Neural cell (in vitro differentiated cells): ENCODE measurements around the gene KCNK7. TPM values are rescaled to one million over a fixed set of nuclear protein-coding genes. Genes with fewer than 3 reads are reported as not detected.

Source experiments
- H2AFZ ChIP-seq: fragments of 200-600, 300-800 bp; sonication (generic), shearing (Covaris generic); 2 replicates; pipeline ENCODE4 v1.6.0; 2014; ENCODE audit warnings: low read depth, mild to moderate bottlenecking, antibody characterized with exemption, low read length, moderate library complexity
- H3F3A ChIP-seq: fragments of 200-600 bp; shearing (Covaris generic); 2 replicates; pipeline ENCODE4 v1.6.1; 2016; ENCODE audit warnings: mild to moderate bottlenecking, moderate library complexity, mixed read lengths, antibody characterized with exemption, low read length; ENCODE audit not compliant: insufficient read depth, poor library complexity, severe bottlenecking
- H3K27ac ChIP-seq: fragments of 200-600, 300-800 bp; sonication (generic), shearing (Covaris generic); 2 replicates; pipeline ENCODE4 v1.5.1; 2014; ENCODE audit warnings: mild to moderate bottlenecking, low read length, moderate library complexity
- H3K27me3 ChIP-seq: fragments of 300-800, 200-600 bp; sonication (generic), shearing (Covaris generic); 2 replicates; pipeline ENCODE4 v1.6.0; 2014; ENCODE audit warnings: mild to moderate bottlenecking, low read depth, low read length, moderate library complexity; ENCODE audit not compliant: insufficient read depth
- H3K36me3 ChIP-seq: fragments of 300-800, 200-600 bp; sonication (generic), shearing (Covaris generic); 2 replicates; pipeline ENCODE4 v1.5.1; 2014; ENCODE audit warnings: mild to moderate bottlenecking, antibody characterized with exemption, low read length, moderate library complexity; ENCODE audit not compliant: insufficient read depth
- H3K4me2 ChIP-seq: fragments of 300-800, 200-600 bp; sonication (generic), shearing (Covaris generic); 2 replicates; pipeline ENCODE4 v1.6.0; 2014; ENCODE audit warnings: mild to moderate bottlenecking, low read length
- H3K4me3 ChIP-seq: fragments of 300-800, 200-600 bp; sonication (generic), shearing (Covaris generic); 2 replicates; pipeline ENCODE4 v1.5.1; 2014; ENCODE audit warnings: mild to moderate bottlenecking, low read length, moderate library complexity
- H3K79me2 ChIP-seq: fragments of 200-600 bp; shearing (Covaris generic); replicated peaks from 2 replicates; pipeline ENCODE4 v1.6.0; 2014; ENCODE audit warnings: mild to moderate bottlenecking, low read length, moderate library complexity; ENCODE audit not compliant: insufficient read depth
- H3K9ac ChIP-seq: fragments of 300-800, 200-600 bp; sonication (generic), shearing (Covaris generic); 2 replicates; pipeline ENCODE4 v1.6.1; 2016; ENCODE audit warnings: mild to moderate bottlenecking, low read length, mixed read lengths
- H3K9me2 ChIP-seq: fragments of 200-600 bp; shearing (Covaris generic); 2 replicates; pipeline ENCODE4 v1.6.1; 2016; ENCODE audit warnings: mild to moderate bottlenecking, low read length, mixed read lengths; ENCODE audit not compliant: insufficient read depth
- H3K9me3 ChIP-seq: fragments of 200-600, 300-800 bp; sonication (generic), shearing (Covaris generic); 2 replicates; pipeline ENCODE4 v1.6.1; 2016; ENCODE audit warnings: mild to moderate bottlenecking, mixed run types, low read length, moderate library complexity, mixed read lengths
- H4K20me1 ChIP-seq: fragments of 200-600 bp; shearing (Covaris generic); 2 replicates; pipeline ENCODE4 v1.6.1; 2016; ENCODE audit warnings: mild to moderate bottlenecking, mixed run types; ENCODE audit not compliant: insufficient read depth
- EP300 ChIP-seq: fragments of 450-650 bp; conservative IDR thresholded peaks from 2 replicates; pipeline ENCODE4 v1.6.1; 2014; ENCODE audit warnings: antibody characterized with exemption, mild to moderate bottlenecking, moderate library complexity; ENCODE audit not compliant: poor library complexity, severe bottlenecking
- EZH2 ChIP-seq: fragments of 200-600, 300-800 bp; shearing (Covaris generic), sonication (generic); IDR thresholded peaks from 2 replicates; pipeline ENCODE4 v1.6.1; 2014; ENCODE audit warnings: antibody characterized with exemption, low read length, borderline replicate concordance, mild to moderate bottlenecking; ENCODE audit not compliant: insufficient read depth, poor library complexity, severe bottlenecking
- MXI1 ChIP-seq: fragments of 450-650 bp; conservative IDR thresholded peaks from 2 replicates; pipeline ENCODE4 v1.6.1; 2014; ENCODE audit warnings: antibody characterized with exemption, mild to moderate bottlenecking; ENCODE audit not compliant: poor library complexity, severe bottlenecking
- POLR2AphosphoS5 ChIP-seq: IDR thresholded peaks from 2 replicates; pipeline ENCODE4 v1.6.1; 2012
- RAD21 ChIP-seq: fragments of 450-650 bp; conservative IDR thresholded peaks from 2 replicates; pipeline ENCODE4 v1.6.1; 2014; ENCODE audit warnings: antibody characterized with exemption, mild to moderate bottlenecking, moderate library complexity
- REST ChIP-seq: IDR thresholded peaks from 2 replicates; pipeline ENCODE4 v1.6.1; 2012; ENCODE audit warnings: borderline replicate concordance
- SMC3 ChIP-seq: fragments of 450-650 bp; conservative IDR thresholded peaks from 2 replicates; pipeline ENCODE4 v1.6.1; 2014; ENCODE audit warnings: antibody characterized with exemption, mild to moderate bottlenecking, moderate library complexity; ENCODE audit not compliant: poor library complexity
- TAF1 ChIP-seq: IDR thresholded peaks from 2 replicates; pipeline ENCODE4 v1.6.1; 2012; ENCODE audit warnings: low read depth
- polyA plus RNA-seq: library from polyadenylated mRNA; depleted of rRNA; stranded (reverse); fragments of >200 nt; gene quantifications from 2 replicates; pipeline ENCODE4 v1.2.3, GENCODE V29; 2014
- TF ChIP-seq, protein P1 (sequence below): fragments of 450-650 bp; IDR thresholded peaks from 2 replicates; pipeline ENCODE4 v1.5.1; 2014; ENCODE audit warnings: antibody characterized with exemption, mild to moderate bottlenecking, moderate library complexity; ENCODE audit not compliant: poor library complexity, severe bottlenecking

The KCNK7 gene
- polyA plus RNA-seq, 1 donor from 2014 or later, result 1.1 TPM

DNA sequence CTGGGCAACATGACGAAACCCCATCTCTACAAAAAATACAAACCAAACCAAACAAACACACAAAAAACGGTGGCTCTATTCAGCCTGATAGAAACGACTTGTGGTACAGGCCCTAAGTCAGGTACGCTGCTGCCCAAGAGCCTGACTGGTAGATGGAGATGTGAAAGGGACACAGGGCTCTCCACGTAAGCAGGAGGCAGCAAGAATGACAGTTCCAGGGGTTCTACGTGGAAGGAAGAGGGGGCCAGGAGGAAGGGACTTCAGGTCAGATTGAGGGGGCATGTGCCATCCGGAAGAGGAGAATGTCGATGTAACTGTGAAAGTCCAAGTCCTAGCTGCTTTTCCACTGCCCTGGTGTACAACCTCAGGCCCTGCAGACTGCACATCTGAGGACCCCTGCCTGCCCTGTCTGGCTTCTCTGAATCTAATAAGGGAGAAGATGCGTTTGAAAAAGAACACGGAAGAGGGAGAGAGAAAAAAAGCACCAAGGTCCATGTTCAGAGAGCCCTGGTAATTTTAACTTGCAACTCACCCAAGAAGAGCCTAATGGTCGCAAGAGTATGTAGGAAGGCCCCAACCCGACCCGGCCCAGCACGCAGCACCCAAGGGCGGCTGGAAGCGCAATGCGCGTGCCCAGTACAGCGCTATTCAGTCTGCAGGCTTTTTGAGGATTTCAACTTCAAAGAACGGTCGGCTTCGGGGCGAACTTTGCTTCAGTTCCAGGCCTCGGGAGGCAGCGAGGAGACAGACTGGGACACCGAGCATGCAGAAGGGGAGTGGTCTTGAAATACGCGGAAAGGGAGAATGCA lies 26.2 kb downstream of the KCNK7 start:
- H3K4me3 ChIP-seq, result peak overlapping the region; percentile 82
- H3K79me2 ChIP-seq, result peaks cover 44% of the 10 kb centered on the region
- H3K9ac ChIP-seq, result peak overlapping the region; percentile 91
- H3K9me3 ChIP-seq, result no peaks in the 10 kb centered on the region
- TF ChIP-seq TAF1 (no peak), POLR2AphosphoS5 (no peak), RAD21 (no peak), EZH2 (no peak), MXI1 (no peak), EP300 (no peak), SMC3 (no peak), REST (no peak)
- TF ChIP-seq, protein P1, sequence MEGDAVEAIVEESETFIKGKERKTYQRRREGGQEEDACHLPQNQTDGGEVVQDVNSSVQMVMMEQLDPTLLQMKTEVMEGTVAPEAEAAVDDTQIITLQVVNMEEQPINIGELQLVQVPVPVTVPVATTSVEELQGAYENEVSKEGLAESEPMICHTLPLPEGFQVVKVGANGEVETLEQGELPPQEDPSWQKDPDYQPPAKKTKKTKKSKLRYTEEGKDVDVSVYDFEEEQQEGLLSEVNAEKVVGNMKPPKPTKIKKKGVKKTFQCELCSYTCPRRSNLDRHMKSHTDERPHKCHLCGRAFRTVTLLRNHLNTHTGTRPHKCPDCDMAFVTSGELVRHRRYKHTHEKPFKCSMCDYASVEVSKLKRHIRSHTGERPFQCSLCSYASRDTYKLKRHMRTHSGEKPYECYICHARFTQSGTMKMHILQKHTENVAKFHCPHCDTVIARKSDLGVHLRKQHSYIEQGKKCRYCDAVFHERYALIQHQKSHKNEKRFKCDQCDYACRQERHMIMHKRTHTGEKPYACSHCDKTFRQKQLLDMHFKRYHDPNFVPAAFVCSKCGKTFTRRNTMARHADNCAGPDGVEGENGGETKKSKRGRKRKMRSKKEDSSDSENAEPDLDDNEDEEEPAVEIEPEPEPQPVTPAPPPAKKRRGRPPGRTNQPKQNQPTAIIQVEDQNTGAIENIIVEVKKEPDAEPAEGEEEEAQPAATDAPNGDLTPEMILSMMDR, result no peak
- peaks cover 8% of the 10 kb centered on the region for H4K20me1 ChIP-seq
- H2AFZ ChIP-seq, result peak overlapping the region; percentile 41
- H3F3A ChIP-seq, result peaks cover 9% of the 10 kb centered on the region
- peak overlapping the region; percentile 99 for H3K4me2 ChIP-seq
- H3K27ac ChIP-seq, result peak overlapping the region; percentile 95
- H3K27me3 ChIP-seq, result no peaks in the 10 kb centered on the region
- no peaks in the 10 kb centered on the region for H3K9me2 ChIP-seq
- no peaks in the 10 kb centered on the region for H3K36me3 ChIP-seq

DNA sequence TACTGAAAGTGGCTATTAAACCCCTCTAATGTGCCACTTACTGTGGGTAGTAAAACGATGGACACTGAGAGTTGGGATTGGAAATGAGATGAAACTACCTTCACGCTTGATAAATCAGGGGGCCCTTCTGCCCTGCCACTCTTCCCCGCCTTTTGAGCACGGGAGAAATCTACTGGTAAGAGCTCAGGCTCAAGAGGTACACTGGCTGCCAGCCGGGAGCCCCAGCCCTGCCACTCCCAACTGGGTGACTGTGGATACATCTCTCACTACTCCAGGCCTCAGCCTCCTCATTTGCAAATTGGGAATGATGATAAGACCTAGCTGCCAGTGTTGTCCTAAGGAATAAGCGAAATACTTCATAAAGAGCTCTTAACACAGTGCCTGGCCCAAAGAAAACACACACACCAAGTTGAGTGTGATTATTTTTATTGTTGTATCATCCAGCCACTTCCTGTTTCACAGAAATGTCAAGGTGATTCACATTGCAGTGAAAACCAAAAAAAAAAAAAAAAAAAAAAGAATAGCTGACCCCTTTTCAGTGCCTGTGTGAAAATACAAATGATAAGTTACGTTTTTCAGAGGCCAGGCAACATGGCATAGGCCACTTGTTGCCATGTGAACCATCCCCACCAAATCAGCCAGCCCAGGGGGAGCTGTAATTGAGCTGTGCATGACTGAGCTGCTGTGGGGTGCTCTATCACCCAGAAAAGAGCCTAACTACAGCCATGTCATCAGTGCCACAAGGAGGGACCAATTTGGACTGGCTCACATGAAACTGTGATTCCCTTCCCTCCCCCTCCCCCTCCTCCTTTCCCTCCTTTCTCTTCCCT lies 29.8 kb downstream of the KCNK7 start:
- H4K20me1 ChIP-seq, result no peaks in the 10 kb centered on the region
- H3K79me2 ChIP-seq, result peaks cover 18% of the 10 kb centered on the region
- no peak overlapping the region for H3K4me3 ChIP-seq
- H3K9ac ChIP-seq, result no peak overlapping the region
- H3K9me3 ChIP-seq, result no peaks in the 10 kb centered on the region
- no peak overlapping the region for H3K4me2 ChIP-seq
- H3K27me3 ChIP-seq, result no peaks in the 10 kb centered on the region
- H3K36me3 ChIP-seq, result no peaks in the 10 kb centered on the region
- H3K9me2 ChIP-seq, result no peaks in the 10 kb centered on the region
- peaks cover 9% of the 10 kb centered on the region for H3F3A ChIP-seq
- H2AFZ ChIP-seq, result no peak overlapping the region
- TF ChIP-seq EZH2 (no peak), POLR2AphosphoS5 (no peak), SMC3 (no peak), TAF1 (no peak), EP300 (no peak), MXI1 (no peak), RAD21 (no peak), REST (no peak)
- TF ChIP-seq, protein P1, result no peak
- H3K27ac ChIP-seq, result no peak overlapping the region
